ENCODE data around the gene FKTN.

FKTN gene

DNA sequence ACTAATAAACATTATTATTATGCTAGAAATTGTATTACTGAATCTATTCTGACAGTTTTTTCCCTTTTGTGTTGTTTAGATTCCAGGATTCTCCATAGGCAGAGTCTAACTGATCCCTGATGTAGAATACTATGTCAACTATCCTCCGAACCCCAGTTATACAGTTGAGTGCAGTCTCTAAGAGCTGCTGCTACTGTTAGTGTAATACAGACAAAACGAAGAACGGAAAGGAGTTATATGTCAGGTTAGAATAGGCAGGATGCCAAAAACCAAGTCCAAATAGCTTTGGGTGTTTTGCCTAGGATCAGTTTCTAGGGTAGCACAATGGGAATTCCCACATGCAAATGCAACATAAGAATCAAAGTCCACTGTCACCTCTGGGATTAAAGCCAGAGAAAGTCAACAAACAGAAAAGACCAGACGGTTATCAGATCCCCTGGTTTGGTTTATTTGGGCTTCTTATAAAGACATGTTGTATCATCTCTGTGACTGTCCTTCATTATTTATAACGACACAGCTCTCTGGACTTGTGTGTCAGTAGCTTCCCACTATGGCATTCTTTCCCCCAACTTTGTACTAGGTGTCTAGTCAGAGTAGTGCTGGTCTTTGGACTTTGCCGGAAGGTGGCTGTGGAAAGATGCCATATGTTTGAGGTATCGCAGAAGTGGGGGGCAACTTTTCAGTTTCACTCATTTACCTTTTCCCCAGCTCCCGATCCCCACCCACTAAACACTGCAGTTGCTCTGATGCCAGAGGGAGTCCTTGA, 121.5 kb downstream of the FKTN start:
- H3K4me3 ChIP-seq (ENCODE audit: low read depth, low read length): no peak overlapping the region
- TF ChIP-seq CTCF (IDR thresholded peaks at IDR 0.05; ENCODE audit: low read depth, low read length): no peak

GRCh38 chr9:105681313-105681712, 123.4 kb downstream of the FKTN start:
- no peak for TF ChIP-seq CTCF (IDR thresholded peaks at IDR 0.05; ENCODE audit: low read depth, low read length)

DNA sequence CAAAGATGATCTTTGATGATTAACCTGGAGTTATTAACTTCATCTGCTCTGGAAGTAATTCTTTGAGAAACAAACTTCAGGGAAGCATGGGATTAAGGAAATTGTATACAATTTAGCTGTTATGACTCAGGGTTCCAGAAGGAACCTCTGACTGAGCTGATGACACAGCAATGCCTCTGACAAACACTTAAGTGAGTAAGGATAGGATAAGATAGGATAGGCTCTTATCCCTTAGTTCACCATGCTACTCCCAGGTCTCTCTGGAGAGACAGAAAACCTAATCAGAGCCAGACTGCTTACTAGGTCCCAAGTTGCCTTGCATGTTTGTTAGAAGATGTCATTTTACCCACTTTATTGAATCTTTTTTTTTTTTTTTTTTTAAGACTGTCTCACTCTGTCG, 123.8 kb downstream of the FKTN start:
- no peak for TF ChIP-seq CTCF (IDR thresholded peaks at IDR 0.05; ENCODE audit: low read depth, low read length)
- H3K4me3 ChIP-seq (ENCODE audit: low read depth, low read length): no peak overlapping the region

More at GRCh38 chr9:105681313-105681712, 123.4 kb downstream of the FKTN start:
- no peak overlapping the region for H3K4me3 ChIP-seq (ENCODE audit: low read depth, low read length)

DNA sequence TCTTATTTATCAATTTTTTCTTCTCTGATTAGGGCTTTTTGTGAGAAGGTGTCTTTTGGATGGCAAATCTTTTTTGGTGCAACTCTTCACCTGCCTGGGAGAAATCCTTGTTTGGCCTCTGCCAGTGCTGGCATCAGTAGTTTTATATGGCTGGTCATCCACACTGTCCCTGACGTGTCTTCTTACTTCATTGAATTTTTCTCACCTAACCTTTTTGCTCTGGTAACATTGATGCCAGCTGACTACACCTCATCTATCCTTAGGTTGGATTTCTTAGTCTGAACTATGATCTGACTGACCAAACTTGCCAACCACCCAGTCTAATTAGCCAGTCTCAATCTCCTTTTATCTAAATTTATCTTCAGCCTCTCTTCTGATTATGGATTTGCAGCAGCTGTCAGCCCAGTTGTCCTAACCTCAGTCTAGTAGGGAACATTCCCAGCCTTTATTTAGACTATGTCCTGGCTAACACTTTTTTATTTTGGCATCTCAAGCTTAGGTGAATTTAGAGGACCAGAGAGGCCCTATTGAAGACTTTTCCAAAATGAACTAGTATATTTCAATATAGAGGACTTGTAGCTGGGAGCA, 125.9 kb downstream of the FKTN start:
- no peak overlapping the region for H3K4me3 ChIP-seq (ENCODE audit: low read depth, low read length)
- no peak for TF ChIP-seq CTCF (IDR thresholded peaks at IDR 0.05; ENCODE audit: low read depth, low read length)

- no peak for TF ChIP-seq CTCF (IDR thresholded peaks at IDR 0.05; ENCODE audit: low read depth, low read length)
These were observed 129.0 kb downstream of the FKTN start for GRCh38 chr9:105686936-105687335.

More at GRCh38 chr9:105686936-105687335, 129.0 kb downstream of the FKTN start:
- no peak overlapping the region for H3K4me3 ChIP-seq (ENCODE audit: low read depth, low read length)
